DOHH2 (cell line): ENCODE data around the gene SLC12A2.

Experiments
- H3F3A ChIP-seq: fragments of 200-600 bp; sonication (generic), shearing (Covaris generic); 2 replicates; pipeline ENCODE4 v1.6.0; 2016; ENCODE audit warnings: antibody characterized with exemption, mild to moderate bottlenecking; ENCODE audit not compliant: control insufficient read depth, insufficient read depth
- H3K27ac ChIP-seq: fragments of 200-600 bp; sonication (generic); 2 replicates; pipeline ENCODE4 v1.5.1; 2014; ENCODE audit warnings: low read depth, mild to moderate bottlenecking, low read length, moderate library complexity
- H3K27me3 ChIP-seq: fragments of 200-600 bp; sonication (generic); 2 replicates; pipeline ENCODE4 v1.6.1; 2014; ENCODE audit warnings: mild to moderate bottlenecking, low read length, mixed read lengths; ENCODE audit not compliant: control insufficient read depth
- H3K36me3 ChIP-seq: fragments of 200-600 bp; sonication (generic); 2 replicates; pipeline ENCODE4 v1.6.1; 2014; ENCODE audit warnings: mild to moderate bottlenecking, low read length, moderate library complexity, mixed read lengths; ENCODE audit not compliant: control insufficient read depth
- H3K4me1 ChIP-seq: fragments of 200-600 bp; sonication (generic); 2 replicates; pipeline ENCODE4 v1.6.1; 2014; ENCODE audit warnings: mild to moderate bottlenecking, low read length, mixed read lengths; ENCODE audit not compliant: control insufficient read depth
- H3K4me2 ChIP-seq: fragments of 200-600 bp; sonication (generic); 2 replicates; pipeline ENCODE4 v1.6.0; 2014; ENCODE audit warnings: mild to moderate bottlenecking, low read length, moderate library complexity
- H3K4me3 ChIP-seq: fragments of 200-600 bp; sonication (generic); 2 replicates; pipeline ENCODE4 v1.5.1; 2014; ENCODE audit warnings: mild to moderate bottlenecking, low read length, mixed read lengths
- H3K79me2 ChIP-seq: fragments of 200-600 bp; sonication (generic); 2 replicates; pipeline ENCODE4 v1.6.1; 2014; ENCODE audit warnings: mild to moderate bottlenecking, low read length, mixed read lengths; ENCODE audit not compliant: control insufficient read depth
- H3K9me2 ChIP-seq: fragments of 200-600 bp; sonication (generic); replicated peaks from 2 replicates; pipeline ENCODE4 v1.6.1; 2014; ENCODE audit warnings: mild to moderate bottlenecking, low read length, mixed read lengths; ENCODE audit not compliant: control insufficient read depth
- H3K9me3 ChIP-seq: fragments of 200-600 bp; sonication (generic); 2 replicates; pipeline ENCODE4 v1.6.1; 2014; ENCODE audit warnings: antibody characterized with exemption, low read length, mixed read lengths; ENCODE audit not compliant: control insufficient read depth, insufficient read depth
- H4K20me1 ChIP-seq: fragments of 200-600 bp; sonication (generic); 2 replicates; pipeline ENCODE4 v1.6.0; 2014; ENCODE audit warnings: low read depth, mild to moderate bottlenecking, antibody characterized with exemption, low read length, moderate library complexity; ENCODE audit not compliant: control insufficient read depth, insufficient read depth
- EZH2phosphoT487 ChIP-seq: fragments of 200-600 bp; sonication (generic); IDR thresholded peaks from 2 replicates; pipeline ENCODE4 v1.6.1; 2017; ENCODE audit warnings: borderline replicate concordance, mild to moderate bottlenecking, antibody characterized with exemption, low read length, moderate library complexity, mixed read lengths
- TF ChIP-seq, protein P1 (sequence below): fragments of 200-600 bp; sonication (generic); IDR thresholded peaks from one replicate; pipeline ENCODE4 v1.5.1; 2014; ENCODE audit warnings: antibody characterized with exemption, mild to moderate bottlenecking, low read depth, low read length; ENCODE audit not compliant: poor library complexity, severe bottlenecking

The SLC12A2 gene

DNA sequence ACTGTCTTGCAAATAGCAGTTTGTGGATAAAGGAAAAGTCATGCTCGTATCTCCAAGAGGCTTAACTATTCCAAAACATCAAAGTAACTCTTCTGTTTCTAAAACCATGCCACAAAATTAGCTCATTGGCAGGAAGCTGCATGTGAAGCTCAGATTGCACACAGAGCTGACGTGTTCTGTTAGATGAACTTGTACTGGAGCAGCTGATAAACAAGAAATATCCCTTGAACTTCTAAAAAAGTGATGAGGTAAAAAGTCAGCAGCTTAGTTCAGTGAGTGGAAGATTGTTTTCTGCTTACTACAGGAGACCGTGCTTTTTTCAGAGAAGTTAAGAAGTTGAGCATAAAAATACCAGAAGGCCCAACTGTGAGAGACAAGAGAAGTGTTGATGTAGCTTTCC is 113.2 kb downstream of the SLC12A2 start:
- Histone ChIP-seq H3K9me3 (no peaks in the 10 kb centered on the region), H3K27ac (no peak overlapping the region)
- TF ChIP-seq, protein P1, sequence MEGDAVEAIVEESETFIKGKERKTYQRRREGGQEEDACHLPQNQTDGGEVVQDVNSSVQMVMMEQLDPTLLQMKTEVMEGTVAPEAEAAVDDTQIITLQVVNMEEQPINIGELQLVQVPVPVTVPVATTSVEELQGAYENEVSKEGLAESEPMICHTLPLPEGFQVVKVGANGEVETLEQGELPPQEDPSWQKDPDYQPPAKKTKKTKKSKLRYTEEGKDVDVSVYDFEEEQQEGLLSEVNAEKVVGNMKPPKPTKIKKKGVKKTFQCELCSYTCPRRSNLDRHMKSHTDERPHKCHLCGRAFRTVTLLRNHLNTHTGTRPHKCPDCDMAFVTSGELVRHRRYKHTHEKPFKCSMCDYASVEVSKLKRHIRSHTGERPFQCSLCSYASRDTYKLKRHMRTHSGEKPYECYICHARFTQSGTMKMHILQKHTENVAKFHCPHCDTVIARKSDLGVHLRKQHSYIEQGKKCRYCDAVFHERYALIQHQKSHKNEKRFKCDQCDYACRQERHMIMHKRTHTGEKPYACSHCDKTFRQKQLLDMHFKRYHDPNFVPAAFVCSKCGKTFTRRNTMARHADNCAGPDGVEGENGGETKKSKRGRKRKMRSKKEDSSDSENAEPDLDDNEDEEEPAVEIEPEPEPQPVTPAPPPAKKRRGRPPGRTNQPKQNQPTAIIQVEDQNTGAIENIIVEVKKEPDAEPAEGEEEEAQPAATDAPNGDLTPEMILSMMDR = no peak
- TF ChIP-seq EZH2phosphoT487 = no peak

DNA sequence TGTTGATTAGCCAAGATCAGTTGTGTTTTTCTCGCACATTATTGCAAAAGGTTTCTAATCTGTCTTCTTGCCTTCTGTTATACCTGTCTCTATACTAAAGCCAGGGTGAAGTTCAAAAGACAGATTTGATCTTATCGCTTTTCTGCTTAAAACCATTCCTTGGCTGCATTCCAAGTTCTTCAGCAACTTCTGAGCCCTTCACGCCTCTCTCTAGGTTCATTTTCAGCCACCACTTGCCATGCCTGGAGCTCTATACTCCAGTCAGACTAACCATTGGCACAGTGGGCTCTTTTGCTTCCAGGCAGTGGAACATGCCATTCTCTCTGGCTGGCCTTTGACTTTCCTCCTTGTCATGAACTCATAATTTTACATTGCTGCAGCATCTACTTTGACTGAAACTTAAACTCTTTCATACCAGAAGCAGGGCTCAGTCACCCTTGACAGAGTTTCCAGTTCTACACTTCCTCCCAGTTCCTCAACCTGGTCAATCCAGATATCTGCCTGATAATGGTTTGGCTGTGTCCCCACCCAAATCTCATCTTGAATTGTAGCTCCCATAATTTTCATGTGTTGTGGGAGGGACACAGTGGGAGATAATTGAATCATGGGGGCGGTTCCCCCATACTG is 114.4 kb downstream of the SLC12A2 start:
- no peaks in the 10 kb centered on the region for H3F3A ChIP-seq
- H3K79me2 ChIP-seq = no peaks in the 10 kb centered on the region
- H3K4me2 ChIP-seq = no peak overlapping the region
- peaks cover 8% of the 10 kb centered on the region for H3K4me1 ChIP-seq
- 0 out of 2 replicates have a peak, but pooled peaks cover 3% of the 10 kb centered on the region for H3K27me3 ChIP-seq
- no peak overlapping the region for H3K4me3 ChIP-seq
- H3K9me2 ChIP-seq = no peaks in the 10 kb centered on the region
- H3K9me3 ChIP-seq = no peaks in the 10 kb centered on the region
- H3K27ac ChIP-seq = no peak overlapping the region
- TF ChIP-seq, protein P1 = no peak
- no peak for TF ChIP-seq EZH2phosphoT487
- no peaks in the 10 kb centered on the region for H3K36me3 ChIP-seq
- no peaks in the 10 kb centered on the region for H4K20me1 ChIP-seq

More for the DNA sequence above, 113.2 kb downstream of the SLC12A2 start:
- Histone ChIP-seq H3F3A (no peaks in the 10 kb centered on the region), H4K20me1 (no peaks in the 10 kb centered on the region), H3K79me2 (no peaks in the 10 kb centered on the region), H3K4me3 (no peak overlapping the region), H3K4me1 (peaks cover 8% of the 10 kb centered on the region), H3K36me3 (no peaks in the 10 kb centered on the region), H3K9me2 (no peaks in the 10 kb centered on the region), H3K27me3 (0 out of 2 replicates have a peak, but pooled peaks cover 3% of the 10 kb centered on the region), H3K4me2 (no peak overlapping the region)

DNA sequence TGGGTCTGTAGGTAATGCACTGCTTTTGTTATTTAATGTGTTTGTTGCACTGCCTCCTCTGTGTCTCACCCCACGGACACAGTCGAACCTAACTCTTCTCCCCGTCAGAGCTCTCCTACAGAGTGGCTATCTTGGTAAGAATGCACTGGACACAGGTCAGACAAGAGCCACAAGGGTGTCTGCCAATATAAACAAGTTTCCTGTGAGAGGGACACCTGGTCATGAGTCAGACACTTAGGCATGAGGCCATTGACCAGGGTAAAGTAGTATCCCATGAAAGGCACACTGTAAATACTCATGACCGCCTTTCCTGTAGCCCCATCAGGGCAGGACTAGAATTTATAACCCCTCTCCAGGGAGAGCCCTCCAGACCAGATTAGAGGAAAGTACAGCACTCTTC is 115.5 kb downstream of the SLC12A2 start:
- TF ChIP-seq EZH2phosphoT487 = no peak
- TF ChIP-seq, protein P1 = no peak
- no peaks in the 10 kb centered on the region for H4K20me1 ChIP-seq
- no peaks in the 10 kb centered on the region for H3F3A ChIP-seq
- H3K27ac ChIP-seq = no peak overlapping the region
- H3K9me3 ChIP-seq = no peaks in the 10 kb centered on the region
- H3K4me1 ChIP-seq = peaks cover 8% of the 10 kb centered on the region
- H3K9me2 ChIP-seq = no peaks in the 10 kb centered on the region
- H3K4me2 ChIP-seq = no peak overlapping the region
- H3K79me2 ChIP-seq = no peaks in the 10 kb centered on the region
- no peaks in the 10 kb centered on the region for H3K36me3 ChIP-seq
- 0 out of 2 replicates have a peak, but pooled peaks cover 3% of the 10 kb centered on the region for H3K27me3 ChIP-seq
- no peak overlapping the region for H3K4me3 ChIP-seq
